ENCODE measurements around the gene PAQR7. TPM values are rescaled to one million over a fixed set of nuclear protein-coding genes. Genes with fewer than 3 reads are reported as not detected.
A peak's percentile ranks its signal among the peaks of the same experiment; 100 is the strongest.

Gene PAQR7
- total RNA-seq, 1 donor from 2014 or later = 24.0 TPM

- H3K9me3 Mint-ChIP-seq = no peaks in the 10 kb centered on the region
- peaks cover 19% of the 10 kb centered on the region for H3K4me1 Mint-ChIP-seq
- peaks cover 2% of the 10 kb centered on the region for H3K27me3 Mint-ChIP-seq (ENCODE audit: low read depth)
- H3K4me3 Mint-ChIP-seq = no peak overlapping the region
- no peaks in the 10 kb centered on the region for H3K36me3 Mint-ChIP-seq
- H3K27ac Mint-ChIP-seq = no peak overlapping the region
- DNase-seq (ENCODE audit: low spot score in 2 of 2, unreplicated experiment in 2 of 2) = no peak
- TF ChIP-seq CTCF (IDR thresholded peaks at IDR 0.05; ENCODE audit: unreplicated experiment) = no peak
Observed at GRCh38 chr1:25917996-25918395, 42.5 kb upstream of the PAQR7 start.

GRCh38 chr1:25916460-25916859, 41.0 kb upstream of the PAQR7 start:
- no peak for TF ChIP-seq CTCF (IDR thresholded peaks at IDR 0.05; ENCODE audit: unreplicated experiment)
- no peak for DNase-seq (ENCODE audit: low spot score in 2 of 2, unreplicated experiment in 2 of 2)
- Mint-ChIP-seq H3K36me3 (no peaks in the 10 kb centered on the region), H3K27me3 (ENCODE audit: low read depth) (peaks cover 2% of the 10 kb centered on the region), H3K4me1 (peaks cover 11% of the 10 kb centered on the region), H3K27ac (no peak overlapping the region), H3K9me3 (no peaks in the 10 kb centered on the region), H3K4me3 (no peak overlapping the region)

GRCh38 chr1:25914074-25914995, 38.8 kb upstream of the PAQR7 start:
- peaks cover 11% of the 10 kb centered on the region for H3K4me1 Mint-ChIP-seq
- no peaks in the 10 kb centered on the region for H3K36me3 Mint-ChIP-seq
- no peak for DNase-seq (ENCODE audit: low spot score in 2 of 2, unreplicated experiment in 2 of 2)
- peak overlapping the region; percentile 84 for H3K27ac Mint-ChIP-seq
- H3K9me3 Mint-ChIP-seq = no peaks in the 10 kb centered on the region
- TF ChIP-seq CTCF (IDR thresholded peaks at IDR 0.05; ENCODE audit: unreplicated experiment) = no peak
- H3K27me3 Mint-ChIP-seq (ENCODE audit: low read depth) = no peaks in the 10 kb centered on the region
- no peak overlapping the region for H3K4me3 Mint-ChIP-seq

DNA sequence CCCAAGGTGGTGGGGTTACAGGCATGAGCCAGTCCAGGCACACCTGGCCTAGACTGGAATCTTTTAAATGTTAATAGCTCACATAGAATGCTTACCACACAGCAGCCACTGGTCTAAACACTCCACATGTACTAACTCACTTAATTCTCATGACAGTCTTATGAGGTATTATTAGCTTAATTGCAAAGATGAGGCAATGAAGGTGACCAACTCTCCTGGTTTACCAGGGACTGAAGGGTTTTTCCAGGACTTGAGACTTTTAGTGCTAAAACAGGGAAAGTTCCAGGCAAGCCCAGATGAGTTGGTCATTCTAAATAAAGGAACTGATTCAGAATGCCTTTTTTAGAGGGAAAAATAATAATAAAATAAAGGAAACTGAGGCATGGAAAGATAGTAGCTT, 37.7 kb upstream of the PAQR7 start:
- TF ChIP-seq CTCF (IDR thresholded peaks at IDR 0.05; ENCODE audit: unreplicated experiment) = no peak
- Mint-ChIP-seq H3K4me1 (peaks cover 14% of the 10 kb centered on the region), H3K4me3 (no peak overlapping the region), H3K9me3 (no peaks in the 10 kb centered on the region), H3K27me3 (ENCODE audit: low read depth) (no peaks in the 10 kb centered on the region), H3K36me3 (no peaks in the 10 kb centered on the region), H3K27ac (no peak overlapping the region)
- no peak for DNase-seq (ENCODE audit: low spot score in 2 of 2, unreplicated experiment in 2 of 2)

DNA sequence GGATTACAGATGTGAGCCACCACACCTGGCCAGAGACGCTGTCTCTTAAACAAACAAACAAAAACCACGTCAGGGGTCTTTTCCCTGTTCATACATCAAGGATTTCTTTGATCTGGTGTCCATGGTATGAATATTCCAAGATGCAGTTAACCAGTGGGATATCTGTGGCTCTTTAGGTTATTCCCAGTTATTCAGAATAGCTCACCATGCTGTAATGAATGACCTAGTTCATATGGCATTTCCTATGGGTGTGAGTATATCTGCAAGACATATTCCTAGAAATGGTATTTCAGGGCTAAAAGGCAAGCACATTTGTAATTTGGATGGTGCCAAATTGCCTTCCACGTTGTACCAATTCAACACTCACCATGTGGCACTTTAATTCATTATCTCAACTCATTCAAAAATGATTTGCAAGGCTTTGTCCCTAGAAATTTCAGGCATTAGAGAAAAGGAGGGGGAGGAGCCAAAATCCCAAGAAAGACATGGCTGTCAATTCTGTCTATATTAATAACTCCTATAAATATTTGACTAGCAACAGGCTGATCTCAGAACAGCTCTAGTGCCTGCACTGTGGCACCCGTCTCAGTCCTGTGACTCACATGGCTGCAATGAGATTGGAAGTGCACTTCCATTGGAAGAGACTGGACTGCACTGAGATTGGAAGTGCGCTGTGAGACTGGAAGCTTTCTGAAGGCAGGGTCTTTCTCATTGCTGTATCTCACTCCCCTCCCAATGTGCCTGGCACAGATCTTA, 36.7 kb upstream of the PAQR7 start:
- no peaks in the 10 kb centered on the region for H3K9me3 Mint-ChIP-seq
- no peaks in the 10 kb centered on the region for H3K27me3 Mint-ChIP-seq (ENCODE audit: low read depth)
- no peaks in the 10 kb centered on the region for H3K36me3 Mint-ChIP-seq
- no peak overlapping the region for H3K4me3 Mint-ChIP-seq
- H3K4me1 Mint-ChIP-seq = peaks cover 20% of the 10 kb centered on the region
- DNase-seq (ENCODE audit: low spot score in 2 of 2, unreplicated experiment in 2 of 2) = no peak
- TF ChIP-seq CTCF (IDR thresholded peaks at IDR 0.05; ENCODE audit: unreplicated experiment) = no peak
- H3K27ac Mint-ChIP-seq = no peak overlapping the region

Data from mesothelial cell of epicardium (in vitro differentiated cells).